GM19025 (cell line): ENCODE results near the gene MED13.
"Not testable (repeated sequence)": the region's sequence is repeated elsewhere in the genome, so short reads cannot be mapped to it uniquely, and the experiment has no call there.

Experiments
- ATAC-seq: cut with Tn5 transposase; IDR thresholded peaks from one replicate; pipeline ENCODE4 v1.9.1; 2021; ENCODE audit warnings: mild to moderate bottlenecking, low read depth, moderate library complexity; ENCODE audit not compliant: unreplicated experiment

MED13 gene

GRCh38 chr17:61927208-61928100, 137.6 kb downstream of the MED13 start, which contains the start of gene INTS2:
TSS of gene INTS2 (minus strand) at chr17:61927982. CDS start at chr17:61926644, 1,338 bp downstream.
- peak; percentile 67 for ATAC-seq

GRCh38 chr17:61926826-61927207, 138.3 kb downstream of the MED13 start:
- ATAC-seq, result no peak

- ATAC-seq, result not testable (repeated sequence)
Observed at GRCh38 chr17:61915162-61915561, 149.9 kb downstream of the MED13 start.

- ATAC-seq, result no peak
Observed at GRCh38 chr17:61908292-61909037, 156.6 kb downstream of the MED13 start.

GRCh38 chr17:61907361-61907760, 157.7 kb downstream of the MED13 start:
- ATAC-seq, result no peak

GRCh38 chr17:61904094-61904710, 160.9 kb downstream of the MED13 start:
- ATAC-seq, result peak; percentile 89

- no peak for ATAC-seq
Observed at GRCh38 chr17:61903251-61903650, 161.8 kb downstream of the MED13 start.

- ATAC-seq, result no peak
Observed at GRCh38 chr17:61897548-61898180, 167.4 kb downstream of the MED13 start.

GRCh38 chr17:61895391-61895790, 169.7 kb downstream of the MED13 start:
- ATAC-seq, result no peak

GRCh38 chr17:61894310-61894709, 170.8 kb downstream of the MED13 start:
- ATAC-seq, result not testable (repeated sequence)
